RWPE1 (cell line): ENCODE results near the gene INPP5A.
"Not testable (repeated sequence)": the region's sequence is repeated elsewhere in the genome, so short reads cannot be mapped to it uniquely, and the experiment has no call there.

ENCODE experiments used
- CTCF ChIA-PET: fragments of 350-600 bp; sonication (Branson Sonifier 250); formaldehyde crosslinking; extraction: SDS; loops from one replicate; lab custom pipeline; 2021; lab: Yijun Ruan, JAX
- POLR2A ChIA-PET: fragments of 400-600 bp; formaldehyde crosslinking; extraction: SDS; loops from one replicate; lab custom pipeline; 2020; ENCODE audit warnings: antibody characterized with exemption; ENCODE audit not compliant: low non-redundant PET; lab: Yijun Ruan, JAX
- DNase-seq: peaks from one replicate; pipeline ENCODE4 v3.0.0; 2012; ENCODE audit warnings: low spot score
- H3K27ac ChIP-seq: fragments of 450-650 bp; 2 replicates; pipeline ENCODE4 v1.5.1; 2017
- TF ChIP-seq, protein P1 (sequence below): fragments of 450-650 bp; conservative IDR thresholded peaks from 2 replicates; pipeline ENCODE4 v1.5.1; 2017; ENCODE audit warnings: low read depth, mild to moderate bottlenecking

The INPP5A gene

DNA sequence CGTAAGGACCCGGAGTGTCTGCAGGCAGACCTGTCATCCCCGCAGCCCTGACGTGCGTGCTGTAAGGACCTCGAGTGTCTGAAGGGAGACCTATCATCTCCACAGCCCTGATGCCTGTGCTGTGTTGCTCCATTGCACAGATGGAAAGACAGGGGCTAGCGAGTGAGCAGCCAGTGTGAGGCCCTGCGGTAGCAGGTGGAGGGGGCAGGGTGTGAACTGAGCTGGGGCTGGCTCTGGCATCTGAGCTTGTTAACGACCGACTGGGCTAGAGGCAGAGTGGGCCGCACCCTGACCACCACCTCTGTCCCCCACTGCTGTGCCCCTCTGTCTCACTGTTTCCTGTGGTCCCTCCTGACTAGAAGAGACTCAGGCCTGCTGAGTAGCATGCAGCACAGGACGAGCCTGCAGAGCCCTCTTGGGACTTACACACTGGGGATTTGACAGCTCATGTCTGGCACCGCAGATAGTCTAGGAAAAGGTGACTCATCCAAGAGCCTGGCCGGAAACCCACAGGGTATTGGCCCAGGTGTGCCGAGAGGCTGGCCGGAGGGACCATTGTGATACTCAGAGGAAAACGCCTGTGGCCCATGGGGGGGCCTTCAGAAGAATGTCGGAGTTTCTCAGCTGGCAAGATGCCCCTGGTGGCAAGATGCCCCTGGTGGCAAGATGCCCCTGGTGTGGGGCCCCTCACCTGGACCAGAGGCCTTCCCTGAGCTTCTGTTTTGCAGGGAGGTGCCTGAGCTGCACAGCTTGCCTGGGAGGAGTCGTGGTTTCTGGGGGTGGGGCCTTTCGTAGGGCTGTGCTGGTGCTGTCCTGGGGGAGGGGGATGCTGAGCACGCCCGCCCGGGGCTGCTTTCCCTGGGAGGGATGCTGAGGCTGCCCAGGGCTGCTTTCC, 34.3 kb downstream of the INPP5A start:
- peak; percentile 98 for DNase-seq
- TF ChIP-seq, protein P1, sequence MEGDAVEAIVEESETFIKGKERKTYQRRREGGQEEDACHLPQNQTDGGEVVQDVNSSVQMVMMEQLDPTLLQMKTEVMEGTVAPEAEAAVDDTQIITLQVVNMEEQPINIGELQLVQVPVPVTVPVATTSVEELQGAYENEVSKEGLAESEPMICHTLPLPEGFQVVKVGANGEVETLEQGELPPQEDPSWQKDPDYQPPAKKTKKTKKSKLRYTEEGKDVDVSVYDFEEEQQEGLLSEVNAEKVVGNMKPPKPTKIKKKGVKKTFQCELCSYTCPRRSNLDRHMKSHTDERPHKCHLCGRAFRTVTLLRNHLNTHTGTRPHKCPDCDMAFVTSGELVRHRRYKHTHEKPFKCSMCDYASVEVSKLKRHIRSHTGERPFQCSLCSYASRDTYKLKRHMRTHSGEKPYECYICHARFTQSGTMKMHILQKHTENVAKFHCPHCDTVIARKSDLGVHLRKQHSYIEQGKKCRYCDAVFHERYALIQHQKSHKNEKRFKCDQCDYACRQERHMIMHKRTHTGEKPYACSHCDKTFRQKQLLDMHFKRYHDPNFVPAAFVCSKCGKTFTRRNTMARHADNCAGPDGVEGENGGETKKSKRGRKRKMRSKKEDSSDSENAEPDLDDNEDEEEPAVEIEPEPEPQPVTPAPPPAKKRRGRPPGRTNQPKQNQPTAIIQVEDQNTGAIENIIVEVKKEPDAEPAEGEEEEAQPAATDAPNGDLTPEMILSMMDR, result no peak
- H3K27ac ChIP-seq, result peak overlapping the region; percentile 99
- POLR2A ChIA-PET, result no interaction called here
- CTCF ChIA-PET, result interaction anchor here (0.6 to 1.6 kb wide), 4 partner anchors 35 to 54 kb away, joined by 3 to 4 read pairs (median 3); no protein-coding TSS in a partner anchor

DNA sequence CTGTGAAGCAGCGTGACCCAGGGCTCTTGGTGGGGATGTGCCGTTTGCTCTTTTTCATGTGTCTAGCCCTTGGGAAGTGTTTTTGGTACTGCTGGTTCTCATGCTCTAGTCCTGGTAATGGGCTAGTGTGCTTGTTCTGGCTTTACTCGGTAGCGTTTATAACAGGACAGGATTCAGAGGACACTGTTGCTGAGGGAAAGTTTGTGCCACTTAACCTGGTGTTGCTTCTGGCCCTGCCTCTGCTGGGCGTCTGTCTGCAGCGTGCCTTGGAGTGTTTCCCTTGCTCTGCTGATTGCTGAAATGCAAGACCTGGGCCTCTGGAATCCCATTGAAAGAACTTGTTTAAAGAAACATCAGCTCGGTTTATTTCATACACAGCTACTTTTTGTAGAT, 35.0 kb downstream of the INPP5A start:
- DNase-seq, result no peak
- CTCF ChIA-PET, result interaction anchor here (0.6 to 1.6 kb wide), 2 partner anchors 35 to 52 kb away, joined by 3 to 4 read pairs; no protein-coding TSS in a partner anchor
- TF ChIP-seq, protein P1, result no peak
- H3K27ac ChIP-seq, result peak overlapping the region; percentile 99
- POLR2A ChIA-PET, result no interaction called here

DNA sequence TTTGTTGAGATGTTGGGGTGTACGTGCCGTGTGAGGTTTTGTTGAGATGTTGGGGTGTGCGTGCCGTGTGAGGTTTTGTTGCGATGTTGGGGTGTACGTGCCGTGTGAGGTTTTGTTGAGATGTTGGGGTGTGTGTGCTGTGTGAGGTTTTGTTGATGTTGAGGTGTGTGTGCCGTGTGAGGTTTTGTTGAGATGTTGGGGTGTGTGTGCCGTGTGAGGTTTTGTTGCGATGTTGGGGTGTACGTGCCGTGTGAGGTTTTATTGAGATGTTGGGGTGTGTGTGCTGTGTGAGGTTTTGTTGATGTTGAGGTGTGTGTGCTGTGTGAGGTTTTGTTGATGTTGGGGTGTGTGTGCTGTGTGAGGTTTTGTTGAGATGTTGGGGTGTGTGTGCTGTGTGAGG, 35.4 kb downstream of the INPP5A start:
- not testable (repeated sequence) for DNase-seq

DNA sequence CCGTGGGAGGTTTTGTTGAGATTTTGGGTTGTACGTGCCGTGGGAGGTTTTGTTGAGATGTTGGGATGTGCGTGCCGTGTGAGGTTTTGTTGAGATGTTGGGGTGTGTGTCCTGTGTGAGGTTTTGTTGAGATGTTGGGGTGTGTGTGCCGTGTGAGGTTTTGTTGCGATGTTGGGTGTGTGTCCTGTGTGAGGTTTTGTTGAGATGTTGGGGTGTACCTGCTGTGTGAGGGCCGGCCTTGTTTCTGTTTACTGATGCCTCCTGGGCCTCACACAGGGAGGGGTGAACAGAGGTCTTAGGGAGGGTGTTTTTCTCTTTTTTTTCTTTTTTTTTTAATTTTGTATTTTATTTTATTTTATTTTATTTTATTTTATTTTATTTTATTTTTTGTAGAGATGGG, 36.7 kb downstream of the INPP5A start:
- TF ChIP-seq, protein P1, result no peak
- no peak overlapping the region for H3K27ac ChIP-seq
- POLR2A ChIA-PET, result no interaction called here
- CTCF ChIA-PET, result no interaction called here
- no peak for DNase-seq

More for the DNA sequence above, 35.4 kb downstream of the INPP5A start:
- CTCF ChIA-PET, result interaction anchor here (1.6 kb wide), 1 partner anchor 34 kb away, joined by 3 read pairs; no protein-coding TSS in a partner anchor
- H3K27ac ChIP-seq, result peak overlapping the region; percentile 99
- POLR2A ChIA-PET, result not testable (repeated sequence)

DNA sequence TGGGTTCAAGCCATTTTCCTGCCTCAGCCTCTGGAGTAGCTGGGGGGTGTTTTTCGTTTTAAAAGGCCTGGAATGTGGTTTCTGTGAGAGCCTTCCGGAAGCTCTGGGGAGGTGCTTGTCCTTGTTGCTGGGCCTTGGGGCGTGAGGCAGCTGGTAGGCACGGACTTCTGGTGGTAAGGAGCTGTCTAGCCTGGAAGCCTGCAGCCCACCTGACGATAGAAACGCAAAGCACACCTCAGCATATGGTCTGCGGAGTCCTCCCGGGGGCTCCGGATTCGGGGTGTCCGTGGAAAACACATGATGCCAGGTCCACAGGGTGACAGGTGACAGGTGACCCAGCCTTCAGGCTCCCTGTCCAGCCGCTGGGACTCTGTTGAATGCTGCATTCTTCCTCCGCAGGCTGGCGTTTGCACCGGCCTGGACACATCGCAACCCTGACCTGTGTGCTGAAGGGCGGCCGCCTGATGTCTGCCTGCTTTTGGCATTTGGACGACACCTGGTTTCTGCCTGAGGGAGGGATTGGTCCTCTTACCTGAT, 37.3 kb downstream of the INPP5A start:
- DNase-seq, result no peak
- CTCF ChIA-PET, result no interaction called here
- POLR2A ChIA-PET, result no interaction called here
- H3K27ac ChIP-seq, result peak overlapping the region; percentile 29
- TF ChIP-seq, protein P1, result no peak

DNA sequence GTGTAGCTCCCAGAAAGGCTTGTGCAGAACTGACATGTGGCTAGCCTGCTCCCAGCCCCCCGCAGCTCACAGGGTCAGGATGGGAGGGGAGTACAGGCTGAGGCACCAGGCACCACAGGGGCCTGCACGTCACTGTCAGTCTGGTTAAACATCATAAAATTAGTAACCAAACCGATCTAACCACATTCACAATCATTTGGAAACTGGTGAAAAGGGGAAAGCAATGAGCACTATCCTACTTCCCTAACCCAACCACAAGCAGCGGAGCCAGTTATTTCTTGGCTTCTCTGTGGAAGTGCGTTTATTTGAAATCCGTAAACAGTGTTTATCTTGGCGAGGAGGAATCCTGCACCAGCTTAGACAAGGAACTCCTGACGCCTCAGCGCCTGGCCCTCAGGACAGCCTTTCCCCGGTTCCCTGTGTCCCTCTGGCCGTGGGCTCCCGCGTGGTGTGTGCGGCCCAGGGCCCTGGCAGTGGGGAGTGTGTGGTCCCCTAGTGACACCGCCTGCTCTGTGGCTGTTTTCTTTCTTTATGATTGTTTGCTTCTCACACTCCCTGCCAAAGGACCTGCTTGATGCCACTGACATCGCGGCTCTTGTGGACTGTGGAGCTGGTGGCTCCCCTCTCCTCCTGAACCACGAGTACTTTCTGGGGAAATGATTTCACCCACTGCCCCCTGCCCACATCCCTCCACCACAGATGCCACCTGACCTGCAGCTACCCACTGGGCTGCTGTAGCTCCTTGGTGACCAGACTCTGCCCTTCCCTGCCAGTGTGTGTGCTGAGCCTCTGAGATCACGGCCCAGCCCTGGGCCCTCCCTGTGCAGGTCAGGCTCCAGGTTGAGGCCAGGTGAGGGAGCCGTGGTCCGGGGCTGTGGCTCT, 38.0 kb downstream of the INPP5A start:
- CTCF ChIA-PET, result no interaction called here
- POLR2A ChIA-PET, result no interaction called here
- no peak for DNase-seq
- H3K27ac ChIP-seq, result peak overlapping the region; percentile 29
- TF ChIP-seq, protein P1, result no peak
